OCI-LY3 (cell line): ENCODE measurements around the gene RAP1GDS1.
"Not testable (repeated sequence)": the region's sequence is repeated elsewhere in the genome, so short reads cannot be mapped to it uniquely, and the experiment has no call there.

Source experiments
- EZH2phosphoT487 ChIP-seq: fragments of 200-600 bp; shearing (Covaris generic); IDR thresholded peaks from 2 replicates; pipeline ENCODE4 v1.6.1; 2018; ENCODE audit warnings: antibody characterized with exemption, mixed run types, low read depth
- TF ChIP-seq, protein P1 (sequence below): fragments of 200-600, 300-600 bp; sonication (generic); IDR thresholded peaks from 2 replicates; pipeline ENCODE4 v1.5.1; 2014; ENCODE audit warnings: antibody characterized with exemption, low read length, low read depth

DNA sequence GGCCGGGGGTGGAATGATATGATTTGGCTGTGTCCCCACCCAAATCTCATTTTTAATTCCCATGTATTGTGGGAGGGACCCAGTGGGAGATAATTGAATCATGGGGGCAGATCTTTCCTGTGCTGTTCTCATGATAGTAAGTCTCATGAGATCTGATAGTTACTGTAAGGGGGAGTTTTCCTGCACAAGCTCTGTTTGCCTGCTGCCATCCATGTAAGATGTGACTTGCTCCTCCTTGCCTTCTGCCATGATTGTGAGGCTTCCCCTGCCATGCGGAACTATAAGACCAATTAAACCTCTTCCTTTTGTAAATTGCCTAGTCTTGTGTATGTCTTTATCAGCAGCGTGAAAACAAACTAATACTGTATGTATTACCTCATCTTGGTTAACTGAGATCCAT is 106.8 kb downstream of the RAP1GDS1 start:
- TF ChIP-seq, protein P1, sequence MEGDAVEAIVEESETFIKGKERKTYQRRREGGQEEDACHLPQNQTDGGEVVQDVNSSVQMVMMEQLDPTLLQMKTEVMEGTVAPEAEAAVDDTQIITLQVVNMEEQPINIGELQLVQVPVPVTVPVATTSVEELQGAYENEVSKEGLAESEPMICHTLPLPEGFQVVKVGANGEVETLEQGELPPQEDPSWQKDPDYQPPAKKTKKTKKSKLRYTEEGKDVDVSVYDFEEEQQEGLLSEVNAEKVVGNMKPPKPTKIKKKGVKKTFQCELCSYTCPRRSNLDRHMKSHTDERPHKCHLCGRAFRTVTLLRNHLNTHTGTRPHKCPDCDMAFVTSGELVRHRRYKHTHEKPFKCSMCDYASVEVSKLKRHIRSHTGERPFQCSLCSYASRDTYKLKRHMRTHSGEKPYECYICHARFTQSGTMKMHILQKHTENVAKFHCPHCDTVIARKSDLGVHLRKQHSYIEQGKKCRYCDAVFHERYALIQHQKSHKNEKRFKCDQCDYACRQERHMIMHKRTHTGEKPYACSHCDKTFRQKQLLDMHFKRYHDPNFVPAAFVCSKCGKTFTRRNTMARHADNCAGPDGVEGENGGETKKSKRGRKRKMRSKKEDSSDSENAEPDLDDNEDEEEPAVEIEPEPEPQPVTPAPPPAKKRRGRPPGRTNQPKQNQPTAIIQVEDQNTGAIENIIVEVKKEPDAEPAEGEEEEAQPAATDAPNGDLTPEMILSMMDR = not testable (repeated sequence)
- not testable (repeated sequence) for TF ChIP-seq EZH2phosphoT487
